SU-DHL-6 (cell line): ENCODE data around the gene VASN.

ENCODE experiments used
- H2AFZ ChIP-seq: fragments of 200-600 bp; sonication (generic); 2 replicates; pipeline ENCODE4 v1.6.1; 2014; ENCODE audit warnings: low read depth, mild to moderate bottlenecking, moderate library complexity, mixed read lengths, antibody characterized with exemption, low read length; ENCODE audit not compliant: severe bottlenecking
- H3F3A ChIP-seq: fragments of 200-600 bp; shearing (Covaris generic); 2 replicates; pipeline ENCODE4 v1.6.0; 2016; ENCODE audit warnings: antibody characterized with exemption, mild to moderate bottlenecking; ENCODE audit not compliant: insufficient read depth
- H3K27ac ChIP-seq: fragments of 200-600 bp; sonication (generic); 2 replicates; pipeline ENCODE4 v1.5.1; 2016; ENCODE audit warnings: low read depth, mild to moderate bottlenecking, low read length, moderate library complexity, mixed read lengths
- H3K27me3 ChIP-seq: fragments of 200-600 bp; sonication (generic), shearing (Covaris generic); 2 replicates; pipeline ENCODE4 v1.6.0; 2014; ENCODE audit warnings: mild to moderate bottlenecking, low read length
- H3K36me3 ChIP-seq: fragments of 200-600 bp; sonication (generic); 2 replicates; pipeline ENCODE4 v1.6.1; 2014; ENCODE audit warnings: mild to moderate bottlenecking, low read length, mixed read lengths
- H3K4me2 ChIP-seq: fragments of 300-600, 200-600 bp; shearing (Covaris generic), sonication (generic); 2 replicates; pipeline ENCODE4 v1.6.0; 2014; ENCODE audit warnings: low read length, low read depth, mild to moderate bottlenecking; ENCODE audit not compliant: poor library complexity, severe bottlenecking
- H3K4me3 ChIP-seq: fragments of 200-600 bp; sonication (generic); 2 replicates; pipeline ENCODE4 v1.5.1; 2014; ENCODE audit warnings: antibody characterized with exemption, low read length, mild to moderate bottlenecking, mixed read lengths; ENCODE audit not compliant: insufficient read depth, poor library complexity, severe bottlenecking
- H3K79me2 ChIP-seq: fragments of 200-600 bp; sonication (generic); 2 replicates; pipeline ENCODE4 v1.6.1; 2014; ENCODE audit warnings: mild to moderate bottlenecking, low read length, moderate library complexity; ENCODE audit not compliant: insufficient read depth
- H3K9ac ChIP-seq: fragments of 200-600 bp; sonication (generic); 2 replicates; pipeline ENCODE4 v1.7.0; 2014; ENCODE audit warnings: mild to moderate bottlenecking, low read length
- H3K9me2 ChIP-seq: fragments of 200-600 bp; sonication (generic); replicated peaks from 2 replicates; pipeline ENCODE4 v1.6.1; 2014; ENCODE audit warnings: low read length; ENCODE audit not compliant: insufficient read depth
- H3K9me3 ChIP-seq: fragments of 200-600 bp; sonication (generic); 2 replicates; pipeline ENCODE4 v1.6.1; 2014; ENCODE audit warnings: low read length, mixed read lengths; ENCODE audit not compliant: insufficient read depth
- H4K20me1 ChIP-seq: fragments of 200-600 bp; sonication (generic); 2 replicates; pipeline ENCODE4 v1.6.1; 2014; ENCODE audit warnings: low read depth, mild to moderate bottlenecking, antibody characterized with exemption, low read length, moderate library complexity, mixed read lengths
- EZH2phosphoT487 ChIP-seq: fragments of 200-600 bp; sonication (generic), shearing (Covaris generic); conservative IDR thresholded peaks from 2 replicates; pipeline ENCODE4 v1.6.1; 2018; ENCODE audit warnings: mild to moderate bottlenecking, antibody characterized with exemption, low read length, moderate library complexity, mixed read lengths
- TF ChIP-seq, protein P1 (sequence below): fragments of 200-600 bp; sonication (generic); IDR thresholded peaks from one replicate; pipeline ENCODE4 v1.5.1; 2017; ENCODE audit warnings: antibody characterized with exemption, mild to moderate bottlenecking, low read length, moderate library complexity; ENCODE audit not compliant: insufficient read depth, poor library complexity, severe bottlenecking

VASN gene

GRCh38 chr16:4425378-4426020 lies 53.9 kb downstream of the VASN start, which contains the start of gene DNAJA3:
Gene DNAJA3, plus strand, starts transcription at chr16:4425868. Its CDS starts 14 bp downstream, at chr16:4425882.
- Histone ChIP-seq H3K27ac (peak within 1 kb of the TSS; percentile 91), H3F3A (0 out of 2 replicates have a peak, but pooled peaks cover 4% of the 10 kb centered on the region), H3K9me2 (no peaks in the 10 kb centered on the region), H3K9ac (peak within 1 kb of the TSS; percentile 88), H3K4me2 (peak within 1 kb of the TSS; percentile 91), H3K36me3 (peaks cover 6% of the 10 kb centered on the region), H3K9me3 (no peaks in the 10 kb centered on the region), H2AFZ (peak within 1 kb of the TSS; percentile 36), H4K20me1 (no peaks in the 10 kb centered on the region), H3K4me3 (peak within 1 kb of the TSS; percentile 79), H3K79me2 (peaks cover 47% of the 10 kb centered on the region), H3K27me3 (no peaks in the 10 kb centered on the region)
- TF ChIP-seq, protein P1, sequence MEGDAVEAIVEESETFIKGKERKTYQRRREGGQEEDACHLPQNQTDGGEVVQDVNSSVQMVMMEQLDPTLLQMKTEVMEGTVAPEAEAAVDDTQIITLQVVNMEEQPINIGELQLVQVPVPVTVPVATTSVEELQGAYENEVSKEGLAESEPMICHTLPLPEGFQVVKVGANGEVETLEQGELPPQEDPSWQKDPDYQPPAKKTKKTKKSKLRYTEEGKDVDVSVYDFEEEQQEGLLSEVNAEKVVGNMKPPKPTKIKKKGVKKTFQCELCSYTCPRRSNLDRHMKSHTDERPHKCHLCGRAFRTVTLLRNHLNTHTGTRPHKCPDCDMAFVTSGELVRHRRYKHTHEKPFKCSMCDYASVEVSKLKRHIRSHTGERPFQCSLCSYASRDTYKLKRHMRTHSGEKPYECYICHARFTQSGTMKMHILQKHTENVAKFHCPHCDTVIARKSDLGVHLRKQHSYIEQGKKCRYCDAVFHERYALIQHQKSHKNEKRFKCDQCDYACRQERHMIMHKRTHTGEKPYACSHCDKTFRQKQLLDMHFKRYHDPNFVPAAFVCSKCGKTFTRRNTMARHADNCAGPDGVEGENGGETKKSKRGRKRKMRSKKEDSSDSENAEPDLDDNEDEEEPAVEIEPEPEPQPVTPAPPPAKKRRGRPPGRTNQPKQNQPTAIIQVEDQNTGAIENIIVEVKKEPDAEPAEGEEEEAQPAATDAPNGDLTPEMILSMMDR = no peak
- no peak for TF ChIP-seq EZH2phosphoT487

GRCh38 chr16:4426021-4426684 lies 54.5 kb downstream of the VASN start:
- H3K27ac ChIP-seq = peak overlapping the region; percentile 91
- no peaks in the 10 kb centered on the region for H4K20me1 ChIP-seq
- H3K9me2 ChIP-seq = no peaks in the 10 kb centered on the region
- H3K4me3 ChIP-seq = peak overlapping the region; percentile 79
- no peaks in the 10 kb centered on the region for H3K27me3 ChIP-seq
- H3K9me3 ChIP-seq = no peaks in the 10 kb centered on the region
- H2AFZ ChIP-seq = peak overlapping the region; percentile 36
- peak overlapping the region; percentile 88 for H3K9ac ChIP-seq
- peaks cover 6% of the 10 kb centered on the region for H3K36me3 ChIP-seq
- H3K4me2 ChIP-seq = peak overlapping the region; percentile 91
- peaks cover 54% of the 10 kb centered on the region for H3K79me2 ChIP-seq
- H3F3A ChIP-seq = 0 out of 2 replicates have a peak, but pooled peaks cover 4% of the 10 kb centered on the region
- no peak for TF ChIP-seq EZH2phosphoT487
- TF ChIP-seq, protein P1 = no peak

GRCh38 chr16:4426722-4427372 lies 55.2 kb downstream of the VASN start:
- peak overlapping the region; percentile 91 for H3K27ac ChIP-seq
- H3K27me3 ChIP-seq = no peaks in the 10 kb centered on the region
- H3K4me2 ChIP-seq = peak overlapping the region; percentile 91
- no peaks in the 10 kb centered on the region for H3K9me3 ChIP-seq
- peaks cover 60% of the 10 kb centered on the region for H3K79me2 ChIP-seq
- no peak overlapping the region for H2AFZ ChIP-seq
- H3K36me3 ChIP-seq = peaks cover 7% of the 10 kb centered on the region
- no peaks in the 10 kb centered on the region for H3K9me2 ChIP-seq
- 0 out of 2 replicates have a peak, but pooled peaks cover 4% of the 10 kb centered on the region for H3F3A ChIP-seq
- peak overlapping the region; percentile 79 for H3K4me3 ChIP-seq
- no peaks in the 10 kb centered on the region for H4K20me1 ChIP-seq
- peak overlapping the region; percentile 88 for H3K9ac ChIP-seq
- TF ChIP-seq EZH2phosphoT487 = no peak
- TF ChIP-seq, protein P1 = no peak
